Adrenal gland (tissue), 5 donors: ENCODE data around the gene PVALEF.

Experiments used
- POLR2A ChIP-seq, 2 donors: fragments of 450-650 bp; IDR thresholded peaks; one replicate each; pipeline ENCODE4 v1.6.1; 2017; ENCODE audit warnings: antibody characterized with exemption in 2 of 2, mild to moderate bottlenecking in 2 of 2, moderate library complexity in 1 of 2
- TF ChIP-seq, protein P1 (sequence below), 6 experiments: fragments of 450-650 bp in 4 of 6; fragments of 200-600 bp in 2 of 6; sonication (generic) in 1 of 6; IDR thresholded peaks; 1 replicate in 5 of 6; 2 replicates in 1 of 6; pipeline versions ENCODE4 v1.5.1 to v1.8.0; 2016 to 2021; ENCODE audit warnings: antibody characterized with exemption in 6 of 6, mild to moderate bottlenecking in 2 of 6, moderate library complexity in 1 of 6
- donor health status: DM: no; HTN: no; CAD: no.

GRCh38 chr17:81187586-81188490 lies 22.5 kb downstream of the PVALEF start:
- TF ChIP-seq, protein P1, sequence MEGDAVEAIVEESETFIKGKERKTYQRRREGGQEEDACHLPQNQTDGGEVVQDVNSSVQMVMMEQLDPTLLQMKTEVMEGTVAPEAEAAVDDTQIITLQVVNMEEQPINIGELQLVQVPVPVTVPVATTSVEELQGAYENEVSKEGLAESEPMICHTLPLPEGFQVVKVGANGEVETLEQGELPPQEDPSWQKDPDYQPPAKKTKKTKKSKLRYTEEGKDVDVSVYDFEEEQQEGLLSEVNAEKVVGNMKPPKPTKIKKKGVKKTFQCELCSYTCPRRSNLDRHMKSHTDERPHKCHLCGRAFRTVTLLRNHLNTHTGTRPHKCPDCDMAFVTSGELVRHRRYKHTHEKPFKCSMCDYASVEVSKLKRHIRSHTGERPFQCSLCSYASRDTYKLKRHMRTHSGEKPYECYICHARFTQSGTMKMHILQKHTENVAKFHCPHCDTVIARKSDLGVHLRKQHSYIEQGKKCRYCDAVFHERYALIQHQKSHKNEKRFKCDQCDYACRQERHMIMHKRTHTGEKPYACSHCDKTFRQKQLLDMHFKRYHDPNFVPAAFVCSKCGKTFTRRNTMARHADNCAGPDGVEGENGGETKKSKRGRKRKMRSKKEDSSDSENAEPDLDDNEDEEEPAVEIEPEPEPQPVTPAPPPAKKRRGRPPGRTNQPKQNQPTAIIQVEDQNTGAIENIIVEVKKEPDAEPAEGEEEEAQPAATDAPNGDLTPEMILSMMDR (IDR thresholded peaks at IDR 0.05), result no peak
- TF ChIP-seq POLR2A (IDR thresholded peaks at IDR 0.05), result no peak
